Activated CD4-positive, alpha-beta T cell treated with anti-CD3 and anti-CD28 coated beads, Interleukin-2, Interleukin-4, amounts not matched to agents 100 ng/mL and 50 ng/mL, durations not matched to agents 16 hours and 8 hours (primary cell): ENCODE results near the gene ZSCAN26.
"Not testable (repeated sequence)": the region's sequence is repeated elsewhere in the genome, so short reads cannot be mapped to it uniquely, and the experiment has no call there.

ENCODE experiments used
- DNase-seq: peaks from one replicate; pipeline ENCODE4 v3.0.0-alpha.2; 2020; ENCODE audit warnings: low spot score

ZSCAN26 gene

DNA sequence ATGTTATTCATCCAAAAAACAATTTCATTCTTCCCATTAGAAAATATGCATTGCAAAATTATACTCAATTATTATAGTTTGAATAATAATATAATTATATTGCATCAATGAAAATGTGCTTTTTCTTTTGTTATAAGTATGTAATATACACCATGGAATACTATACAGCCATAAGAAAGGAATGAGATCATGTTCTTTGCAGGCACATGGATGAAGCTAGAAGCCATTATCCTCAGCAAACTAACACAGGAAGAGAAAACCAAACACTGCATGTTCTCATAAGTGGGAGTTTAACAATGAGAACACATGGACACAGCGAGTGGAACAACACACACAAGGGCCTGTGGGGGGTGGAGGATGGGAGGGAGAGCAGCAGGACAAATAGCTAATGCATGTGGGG, 9.9 kb upstream of the ZSCAN26 start:
- no peak for DNase-seq

DNA sequence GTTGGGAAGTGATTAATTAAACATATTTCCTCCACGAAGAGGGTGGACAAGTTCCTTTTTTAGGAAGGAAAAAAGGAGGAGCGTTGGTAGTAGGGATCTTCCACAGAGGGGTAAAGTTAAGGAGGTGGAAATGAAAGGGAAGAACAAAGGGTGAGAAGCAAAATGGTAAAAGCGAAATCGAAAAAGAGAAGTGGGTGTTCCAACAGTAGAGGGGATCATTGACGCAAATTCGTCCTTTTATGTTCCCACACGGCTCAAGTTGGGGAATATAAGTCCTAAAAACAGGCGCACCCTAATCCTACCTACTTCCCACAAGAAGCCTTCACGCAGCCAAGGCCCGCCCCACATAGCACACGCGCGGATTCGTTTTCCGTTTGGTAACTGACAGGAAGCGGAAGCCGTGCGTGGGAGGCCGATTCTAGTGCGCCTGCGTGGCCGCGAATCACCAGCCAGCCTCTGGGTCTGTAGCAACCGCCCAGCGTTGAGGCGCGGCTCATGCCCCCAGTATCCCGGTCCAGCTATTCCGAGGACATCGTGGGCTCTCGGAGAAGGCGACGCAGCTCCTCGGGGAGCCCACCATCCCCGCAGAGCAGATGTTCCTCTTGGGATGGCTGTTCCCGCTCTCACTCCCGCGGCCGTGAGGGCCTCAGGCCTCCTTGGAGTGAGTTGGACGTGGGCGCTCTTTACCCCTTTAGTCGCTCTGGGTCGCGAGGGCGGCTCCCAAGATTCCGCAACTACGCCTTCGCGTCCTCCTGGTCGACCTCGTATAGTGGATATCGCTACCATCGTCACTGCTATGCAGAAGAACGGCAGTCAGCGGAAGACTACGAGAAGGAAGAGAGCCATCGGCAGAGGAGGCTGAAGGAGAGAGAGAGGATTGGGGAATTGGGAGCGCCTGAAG, 7.8 kb upstream of the ZSCAN26 start, which contains the start of gene NKAPL:
NKAPL (plus strand) TSS at position 421 of the 901 bp plus-strand sequence; CDS start at position 496, 75 bp downstream.
- DNase-seq: no peak

DNA sequence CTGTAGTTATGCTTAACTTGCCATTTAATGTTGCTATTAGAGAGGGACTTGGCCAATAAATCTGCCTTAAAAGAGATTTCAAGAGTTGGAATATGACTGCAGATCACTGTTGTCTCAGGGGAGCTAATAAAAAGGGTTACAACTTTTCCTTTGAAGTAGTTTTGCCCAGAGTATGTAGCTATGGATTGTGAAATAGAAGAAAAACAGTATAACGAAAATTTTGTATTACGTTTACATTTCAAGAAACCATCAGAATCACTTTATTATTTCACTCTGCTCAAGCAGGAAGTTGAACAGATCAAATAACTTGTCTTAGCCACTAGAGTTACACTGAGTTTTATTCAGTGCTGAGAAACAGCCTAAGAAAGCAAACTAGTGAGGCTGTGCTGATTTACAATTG, 3.0 kb upstream of the ZSCAN26 start:
- no peak for DNase-seq

DNA sequence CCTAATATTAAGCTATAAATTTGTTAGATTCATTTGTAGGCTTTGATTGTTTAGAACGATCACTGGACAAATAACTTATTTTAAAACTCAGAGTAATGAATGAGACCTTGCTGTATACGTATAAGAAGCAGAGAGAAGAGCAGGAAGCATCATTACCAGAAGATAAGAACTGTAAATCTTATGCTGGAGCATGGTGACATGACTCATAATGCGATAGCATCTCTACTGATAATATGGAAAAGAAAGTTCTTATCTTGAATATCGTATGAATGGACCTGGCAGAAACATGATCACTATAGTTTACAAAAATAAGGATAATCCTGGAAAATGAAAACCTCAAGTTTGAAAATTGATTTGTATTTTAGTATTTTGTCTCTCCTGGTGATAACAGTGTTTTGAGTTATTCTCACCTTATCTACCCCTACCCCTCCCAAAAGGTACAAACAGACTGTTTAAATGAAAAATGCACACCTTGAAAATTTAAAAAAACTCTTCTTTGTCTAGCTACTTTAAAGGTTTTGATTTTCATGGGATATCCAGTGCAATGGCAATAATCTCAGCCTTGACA, 2.0 kb upstream of the ZSCAN26 start:
- DNase-seq: no peak

DNA sequence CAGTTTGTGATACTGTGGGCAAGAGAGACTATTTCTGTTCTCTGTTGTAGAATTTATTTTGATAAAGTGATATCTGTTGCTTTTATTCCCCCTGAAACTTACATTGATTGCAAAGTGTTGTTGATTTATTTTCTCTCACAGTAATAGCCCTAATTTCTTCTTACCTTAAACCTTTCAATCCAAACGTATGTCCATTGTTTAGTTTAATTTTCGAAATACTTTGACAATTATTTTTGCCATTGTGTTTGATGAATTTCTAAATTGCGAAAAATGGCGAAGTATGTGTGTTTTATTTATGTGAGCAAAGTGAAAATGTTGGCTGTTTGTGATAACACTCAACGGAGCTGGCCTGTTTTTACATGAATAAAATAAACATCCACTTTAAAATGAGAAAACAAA, 381 bp upstream of the ZSCAN26 start:
- no peak for DNase-seq

DNA sequence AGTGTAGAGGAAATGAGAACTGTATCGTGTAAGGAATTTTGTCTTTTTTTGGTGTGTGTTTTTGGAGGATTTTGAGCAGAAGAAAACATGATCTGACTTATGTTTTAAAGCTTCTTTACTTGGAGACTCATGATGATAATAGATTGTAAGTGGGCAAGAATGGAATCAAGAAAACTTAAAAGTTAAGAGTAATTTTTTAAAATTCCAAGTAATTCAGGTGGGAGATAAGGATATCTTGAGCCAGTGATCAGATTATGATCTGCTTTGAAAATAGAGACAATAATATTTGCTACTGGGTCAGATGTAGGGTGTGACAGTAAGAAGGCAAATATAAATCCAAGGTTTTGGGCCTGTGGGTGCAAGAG, 734 bp downstream of the ZSCAN26 start:
- DNase-seq: no peak

DNA sequence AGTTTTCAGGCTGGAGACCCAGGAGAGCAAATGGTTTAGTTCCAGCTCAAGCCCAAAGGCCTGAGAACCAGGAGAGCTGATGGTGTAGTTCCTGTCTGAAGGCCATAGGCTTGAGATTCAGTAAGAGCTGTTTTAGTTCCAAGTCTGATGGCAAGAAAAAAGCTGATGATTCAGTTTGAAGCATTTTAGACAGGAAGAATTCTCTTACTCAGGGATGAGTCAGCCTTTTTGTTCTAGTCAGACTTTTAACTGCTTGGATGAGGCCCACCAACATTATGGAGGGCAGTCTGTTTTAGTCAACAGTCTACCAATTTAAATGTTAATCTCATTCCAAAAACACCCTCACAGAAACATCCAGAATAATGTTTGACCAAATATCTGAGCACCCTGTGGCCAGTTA, 2.5 kb downstream of the ZSCAN26 start:
- peak; percentile 60 for DNase-seq

DNA sequence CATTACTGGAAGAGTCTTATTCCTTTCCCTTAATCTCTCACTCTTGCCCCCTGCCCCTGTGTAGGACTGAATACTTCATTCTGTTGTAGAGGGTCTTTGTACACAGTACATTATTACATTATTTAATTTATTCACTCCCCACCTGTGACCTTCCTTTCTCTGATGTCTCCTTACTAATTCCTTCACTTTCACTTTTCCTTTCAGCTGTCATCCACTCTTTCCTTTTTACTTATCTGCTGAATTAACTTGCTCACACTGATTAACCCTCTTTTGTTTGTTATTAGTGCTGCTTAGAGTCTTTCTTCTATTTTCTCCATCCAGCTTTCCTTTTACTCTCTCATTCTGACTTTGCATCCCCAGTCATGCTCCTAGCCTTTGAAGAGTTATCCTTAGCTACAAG, 7.9 kb downstream of the ZSCAN26 start:
- DNase-seq: no peak

DNA sequence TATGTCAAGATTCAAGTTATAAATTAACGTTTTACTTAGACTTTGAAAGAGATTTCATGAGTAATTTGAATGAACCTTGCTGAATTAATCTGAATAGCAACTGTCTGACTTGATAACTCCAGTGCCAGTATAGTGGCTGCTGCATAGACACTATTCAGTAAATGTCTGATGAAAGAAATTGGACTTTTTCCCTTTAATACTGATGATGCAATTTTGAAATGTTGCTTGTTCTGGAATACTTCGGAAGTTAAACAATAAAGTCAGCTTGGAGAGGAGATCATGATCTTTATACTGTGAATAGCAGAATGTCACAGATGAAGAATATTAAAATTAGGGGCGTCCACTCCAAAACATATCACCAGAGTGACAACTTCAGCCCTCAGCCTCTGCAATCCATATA, 10.8 kb downstream of the ZSCAN26 start:
- DNase-seq: no peak

DNA sequence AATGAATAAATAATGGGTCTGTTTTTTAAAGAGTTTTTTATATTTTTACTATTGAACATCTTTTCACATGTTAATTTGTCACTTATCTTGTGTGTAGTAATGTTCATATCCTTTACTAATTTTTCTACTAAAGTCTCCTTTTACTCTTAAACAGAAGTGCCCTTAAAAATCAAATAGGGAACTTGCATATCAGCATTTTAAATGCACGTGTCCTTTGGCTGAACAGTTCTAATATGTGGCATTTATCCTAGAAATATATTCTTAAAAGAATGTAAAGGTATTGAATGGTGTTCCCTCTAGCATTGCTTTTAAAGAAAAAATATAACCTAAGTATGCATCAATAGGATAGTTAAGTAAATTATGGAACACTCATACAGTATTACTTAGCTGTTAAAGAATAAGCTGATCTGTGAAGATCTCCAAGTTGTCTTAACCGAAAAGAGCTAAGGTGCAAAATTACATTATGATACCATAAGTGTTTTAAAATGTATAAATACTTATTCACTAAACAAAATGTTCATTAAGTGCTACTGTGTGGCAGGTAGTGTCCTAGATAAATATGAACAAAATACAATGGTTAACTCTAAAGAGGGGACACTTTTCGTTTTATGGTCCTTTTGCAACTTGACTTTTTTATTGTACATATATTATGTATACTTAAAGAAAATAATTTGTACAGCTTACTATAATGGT, 13.8 kb downstream of the ZSCAN26 start:
- DNase-seq: no peak

DNA sequence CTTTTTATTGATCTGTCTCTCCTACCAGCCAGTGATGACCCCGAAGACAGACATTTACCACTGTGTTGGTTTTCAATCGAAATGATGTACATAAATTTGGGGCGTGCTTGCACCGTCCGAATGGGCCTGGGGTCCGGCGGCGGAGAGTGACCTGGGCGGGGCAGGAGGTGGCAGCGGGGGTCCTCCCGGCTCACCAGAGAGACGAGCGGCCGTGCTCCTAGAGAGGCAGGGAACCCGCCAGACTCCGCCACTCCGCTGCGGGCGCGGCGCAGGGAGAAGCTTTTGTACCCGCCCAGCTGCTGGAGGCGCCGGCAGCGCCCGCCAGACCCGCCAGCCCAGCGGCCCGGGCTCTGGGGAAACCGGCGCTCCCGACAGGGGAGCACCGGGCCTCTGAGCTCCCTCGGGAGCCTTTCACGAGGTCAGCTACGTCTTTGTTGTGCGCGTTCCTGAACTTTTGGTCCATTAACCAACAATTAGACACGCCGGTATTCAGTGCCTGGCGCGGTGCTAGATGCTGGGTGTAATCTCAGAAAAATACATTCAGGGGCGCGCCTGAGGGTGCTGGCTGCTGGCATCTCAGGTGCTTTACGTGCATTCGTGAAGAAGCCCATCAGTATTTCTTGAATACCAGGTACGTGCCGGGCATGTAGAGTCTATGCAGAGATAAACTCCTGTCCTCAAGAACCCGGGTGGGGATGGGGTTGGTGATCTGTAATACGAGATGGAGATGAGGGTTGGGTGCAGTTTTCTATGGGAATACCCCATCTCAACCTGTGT, 14.5 kb downstream of the ZSCAN26 start, which contains the start of gene PGBD1:
PGBD1 (plus strand) TSS at position 285 of the 777 bp plus-strand sequence. CDS start 2,242 bp downstream, outside the sequence.
- peak; percentile 57 for DNase-seq

DNA sequence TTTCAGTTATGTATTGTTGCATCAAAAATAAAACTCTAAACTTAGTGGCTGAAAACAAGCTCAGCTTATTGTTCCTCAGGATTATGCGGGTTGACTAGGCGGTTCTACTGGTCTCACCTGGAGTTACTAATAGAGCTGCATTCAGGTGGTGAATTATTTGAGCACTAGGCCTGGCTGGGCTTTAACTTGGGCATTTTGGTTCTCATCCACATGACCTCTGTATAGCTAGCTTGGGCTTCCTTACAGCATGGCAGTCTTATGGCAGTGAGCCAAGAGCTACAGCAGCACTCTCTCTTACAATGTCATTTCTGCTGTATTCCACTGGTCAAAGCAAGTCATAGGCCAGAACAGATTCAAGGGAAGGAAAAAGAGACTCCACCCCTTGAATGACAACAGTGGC, 16.0 kb downstream of the ZSCAN26 start:
- no peak for DNase-seq

DNA sequence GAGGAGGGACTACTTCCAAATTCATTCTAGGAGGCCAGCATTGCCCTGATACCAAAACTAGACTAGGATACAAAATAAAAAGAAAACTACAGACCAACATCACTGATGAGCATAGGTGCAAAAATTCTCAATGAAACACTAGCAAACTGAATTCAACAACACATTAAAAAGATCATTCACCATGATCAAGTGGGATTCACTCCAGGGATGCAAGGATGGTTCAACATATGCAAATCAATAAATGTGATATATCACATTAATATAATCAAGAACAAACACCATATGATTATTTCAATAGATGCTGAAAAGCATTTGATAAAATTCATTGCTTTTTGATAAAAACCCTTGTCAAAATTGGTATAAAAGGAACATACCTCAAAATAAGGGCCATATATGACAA, 24.6 kb downstream of the ZSCAN26 start:
- DNase-seq: no peak

DNA sequence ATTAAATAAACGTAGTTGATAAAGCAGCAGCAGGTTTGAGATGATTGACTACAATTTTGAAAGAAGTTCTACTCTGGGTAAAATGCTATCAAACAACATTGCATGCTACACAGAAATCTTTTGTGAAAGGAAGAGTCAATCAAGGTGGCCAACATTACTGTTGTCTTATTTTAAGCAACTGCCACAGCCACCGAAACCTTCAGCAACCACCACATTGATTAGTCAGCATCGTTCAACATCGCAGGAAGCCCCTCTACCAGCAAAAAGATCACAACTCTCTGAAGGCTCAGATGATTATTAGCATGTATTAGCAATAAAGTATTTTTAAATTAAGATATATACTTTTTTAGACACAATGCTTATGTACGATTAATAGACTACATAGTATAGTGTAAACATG, 28.4 kb downstream of the ZSCAN26 start:
- no peak for DNase-seq

DNA sequence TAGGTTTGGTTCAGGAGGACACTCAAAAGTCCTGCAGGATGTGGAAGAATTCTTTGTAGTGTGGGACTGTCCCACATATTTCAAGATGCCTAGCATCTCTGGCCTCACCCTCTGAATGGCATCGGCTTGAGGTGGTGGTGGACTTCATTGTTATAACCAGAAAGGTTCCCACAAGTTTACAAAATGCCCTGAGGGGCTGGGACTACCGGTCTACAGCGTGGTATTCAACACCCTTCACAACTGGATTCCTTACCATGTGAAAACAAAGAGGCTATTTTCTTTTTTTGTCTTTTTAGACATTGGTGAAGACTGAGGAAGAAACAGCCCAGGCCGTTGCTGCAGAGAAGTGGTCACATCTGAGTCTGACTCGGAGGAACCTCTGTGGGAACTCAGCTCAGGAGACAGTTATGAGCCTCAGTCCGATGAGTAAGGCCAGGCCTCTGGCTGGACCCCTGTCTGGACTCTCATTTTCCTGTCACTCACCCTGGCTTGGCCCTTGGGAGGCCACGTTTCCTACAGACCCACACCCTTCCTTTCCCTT, 29.6 kb downstream of the ZSCAN26 start:
- no peak for DNase-seq

DNA sequence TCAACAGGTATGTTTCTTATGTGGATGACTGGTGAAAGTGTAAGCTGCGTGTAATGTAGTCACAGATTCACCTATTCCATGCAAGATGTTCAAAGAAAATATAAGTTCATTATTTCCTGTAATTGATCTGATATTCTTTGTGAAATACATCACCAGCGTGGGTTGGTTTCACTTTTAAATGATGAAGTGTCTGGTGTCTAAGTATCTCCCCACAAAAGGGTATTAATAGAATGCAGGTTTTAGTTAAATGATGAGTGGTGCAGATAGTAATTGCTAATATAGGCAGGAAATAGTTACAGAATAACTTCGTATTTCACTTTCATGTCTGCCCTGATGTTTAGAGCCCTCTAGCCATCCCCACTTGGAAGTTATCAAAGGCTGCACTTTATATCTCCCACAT, 36.6 kb downstream of the ZSCAN26 start:
- DNase-seq: peak; percentile 1

DNA sequence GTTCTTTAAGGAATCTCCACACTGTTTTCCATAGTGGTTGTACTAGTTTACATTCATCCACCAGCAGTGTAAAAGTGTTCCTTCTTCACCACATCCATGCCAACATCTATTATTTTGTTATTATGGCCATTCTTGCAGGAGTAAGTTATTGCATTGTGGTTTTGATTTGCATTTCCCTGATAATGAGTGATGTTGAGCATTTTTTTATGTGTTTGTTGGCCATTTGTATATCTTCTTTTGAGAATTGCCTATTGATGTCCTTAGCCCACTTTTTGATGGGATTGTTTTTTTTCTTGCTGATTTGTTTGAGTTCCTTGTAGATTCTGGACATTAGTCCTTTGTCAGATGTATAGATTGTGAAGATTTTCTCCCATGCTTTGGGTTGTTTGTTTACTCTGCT, 39.4 kb downstream of the ZSCAN26 start:
- not testable (repeated sequence) for DNase-seq

DNA sequence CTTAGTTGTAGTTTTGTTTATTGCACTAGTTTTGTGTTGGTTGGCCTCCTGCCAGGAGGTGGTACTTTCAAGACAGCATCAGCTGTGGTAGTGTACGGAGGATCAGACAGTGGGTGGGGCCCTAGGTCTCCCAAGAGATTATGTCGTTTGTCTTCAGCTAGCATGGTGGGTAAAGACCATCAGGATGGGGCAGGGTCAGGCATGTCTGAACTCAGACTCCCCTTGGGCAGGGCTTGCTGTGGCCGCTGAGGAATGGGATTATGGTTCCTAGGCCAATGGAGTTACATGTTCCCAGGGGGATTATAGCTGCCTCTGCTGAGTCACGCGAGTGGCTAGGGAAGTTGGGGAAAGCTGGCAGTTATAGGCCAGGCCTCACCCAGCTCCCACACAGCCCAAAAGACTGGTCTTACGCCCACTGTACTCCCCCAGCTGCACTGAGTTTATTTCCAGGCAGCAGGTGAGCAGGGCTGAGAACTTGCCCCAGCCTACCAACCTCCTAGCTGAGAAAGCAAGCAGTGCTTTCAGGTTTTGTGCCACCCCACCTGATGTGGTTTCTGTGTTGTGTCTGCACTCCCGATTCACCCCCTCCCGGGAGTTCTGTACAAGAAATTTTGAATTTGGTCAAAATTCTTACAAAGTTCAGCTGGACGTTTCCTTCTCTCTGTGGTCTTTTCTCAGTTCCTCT, 44.3 kb downstream of the ZSCAN26 start:
- DNase-seq: no peak

DNA sequence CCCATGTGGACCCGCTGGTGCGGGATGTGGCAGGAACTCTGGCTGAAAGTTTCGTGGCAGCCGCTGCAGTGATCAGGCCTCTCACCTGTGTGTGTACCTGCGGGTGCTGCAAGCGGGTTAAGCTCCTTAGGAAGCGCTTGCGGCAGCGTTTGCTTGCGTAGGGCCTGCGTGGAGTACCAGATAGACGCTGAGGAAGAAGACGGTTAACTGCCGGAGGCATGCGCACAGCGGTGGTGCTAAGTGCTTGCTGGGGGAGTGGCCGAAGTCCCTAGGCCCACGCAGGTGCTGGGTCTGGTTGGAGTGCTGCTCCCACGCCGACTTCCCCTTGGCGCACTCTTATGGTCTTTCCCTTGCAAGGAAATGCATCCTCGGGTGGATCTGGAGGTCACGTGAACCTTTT, 46.0 kb downstream of the ZSCAN26 start:
- DNase-seq: no peak

DNA sequence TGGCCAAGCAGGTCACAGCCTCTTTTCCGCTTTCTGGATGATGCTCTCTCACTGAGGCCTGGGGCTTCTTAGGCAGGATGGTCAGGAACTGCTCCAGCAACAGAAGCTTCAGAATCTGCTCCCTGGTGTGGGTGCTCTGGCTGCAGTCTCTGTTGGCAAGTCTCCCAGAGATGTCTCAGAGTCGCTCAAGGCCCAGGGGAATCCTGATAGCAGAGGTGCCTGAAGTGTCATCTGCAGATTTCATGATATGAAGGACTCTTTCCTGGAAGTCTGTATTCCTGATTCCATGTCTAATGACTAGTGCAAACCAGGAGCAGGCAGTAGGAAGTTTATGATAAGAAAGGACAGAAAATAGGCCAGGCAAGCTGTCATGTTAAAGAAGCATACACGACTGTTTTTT, 48.7 kb downstream of the ZSCAN26 start:
- no peak for DNase-seq

DNA sequence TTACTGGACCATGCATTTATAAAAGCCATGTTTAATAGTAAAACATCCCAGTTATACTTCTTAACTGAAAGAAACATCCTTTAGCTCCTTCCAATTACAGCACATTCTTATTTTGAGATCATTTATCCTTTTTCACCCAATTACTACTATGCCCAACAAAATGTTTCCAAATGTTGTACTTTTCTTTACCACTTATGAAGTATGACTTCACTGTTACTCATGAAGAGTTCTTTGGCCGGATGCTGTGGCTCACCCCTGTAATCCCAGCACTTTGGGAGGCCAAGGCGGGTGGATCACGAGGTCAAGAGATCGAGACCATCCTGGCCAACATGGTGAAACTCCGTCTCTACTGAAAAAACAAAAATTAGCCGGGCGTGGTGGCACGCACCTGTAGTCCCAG, 50.9 kb downstream of the ZSCAN26 start:
- DNase-seq: not testable (repeated sequence)
